Activated naive CD4-positive, alpha-beta T cell treated with anti-CD3 and anti-CD28 coated beads for 36 hours (primary cell): Measurements from ENCODE around the gene PLG. TPM values are rescaled to one million over a fixed set of nuclear protein-coding genes. Genes with fewer than 3 reads are reported as not detected.
"Not testable (repeated sequence)": the region's sequence is repeated elsewhere in the genome, so short reads cannot be mapped to it uniquely, and the experiment has no call there.

Experiments used
- CTCF ChIA-PET: fragments of 350-600 bp; sonication (Branson Sonifier 250); formaldehyde crosslinking; loops from one replicate; lab custom pipeline; 2021; ENCODE audit warnings: antibody characterized with exemption; lab: Charles Lee
- DNase-seq: peaks from one replicate; pipeline ENCODE4 v3.0.0-alpha.2; 2020
- H3K27ac Mint-ChIP-seq: one replicate; pipeline ENCODE4 v1.8.0; 2021; ENCODE audit warnings: mild to moderate bottlenecking, mixed read lengths
- H3K27me3 Mint-ChIP-seq: one replicate; pipeline ENCODE4 v1.8.0; 2021; ENCODE audit warnings: low read depth, mixed read lengths
- H3K36me3 Mint-ChIP-seq: one replicate; pipeline ENCODE4 v1.8.0; 2021; ENCODE audit warnings: low read depth, mixed read lengths
- H3K4me1 Mint-ChIP-seq: one replicate; pipeline ENCODE4 v1.8.0; 2021; ENCODE audit warnings: low read depth, mixed read lengths
- H3K4me3 Mint-ChIP-seq: one replicate; pipeline ENCODE4 v1.8.0; 2021; ENCODE audit warnings: mild to moderate bottlenecking, moderate library complexity, mixed read lengths
- H3K9me3 Mint-ChIP-seq: one replicate; pipeline ENCODE4 v1.8.0; 2021; ENCODE audit warnings: mixed read lengths
- intact Hi-C: fragments of 100-400 bp; cut with micrococcal nuclease; formaldehyde crosslinking; loops from one replicate; pipeline ENCODE4 v1.15.1; 2023
- total RNA-seq, 2 experiments: library from RNA; stranded (reverse); gene quantifications; one replicate each; pipeline ENCODE4 v1.2.3, GENCODE V29; 2021

Gene PLG
- total RNA-seq, 2 experiments from 2014 or later, result not detected

DNA sequence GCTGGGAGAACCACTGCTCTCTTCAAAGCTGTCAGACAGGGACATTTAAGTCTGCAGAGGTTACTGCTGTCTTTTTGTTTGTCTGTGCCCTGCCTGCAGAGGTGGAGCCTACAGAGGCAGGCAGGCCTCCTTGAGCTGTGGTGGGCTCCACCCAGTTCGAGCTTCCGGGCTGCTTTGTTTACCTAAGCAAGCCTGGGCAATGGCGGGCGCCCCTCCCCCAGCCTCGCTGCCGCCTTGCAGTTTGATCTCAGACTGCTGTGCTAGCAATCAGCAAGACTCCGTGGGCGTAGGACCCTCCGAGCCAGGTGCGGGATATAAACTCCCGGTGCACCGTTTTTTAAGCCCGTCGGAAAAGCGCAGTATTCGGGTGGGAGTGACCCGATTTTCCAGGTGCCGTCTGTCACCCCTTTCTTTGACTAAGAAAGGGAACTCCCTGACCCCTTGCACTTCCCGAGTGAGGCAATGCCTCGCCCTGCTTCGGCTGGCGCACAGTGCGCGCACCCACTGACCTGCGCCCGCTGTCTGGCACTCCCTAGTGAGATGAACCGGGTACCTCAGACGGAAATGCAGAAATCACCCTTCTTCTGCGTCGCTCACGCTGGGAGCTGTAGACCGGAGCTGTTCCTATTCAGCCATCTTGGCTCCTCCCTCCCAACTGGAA lies 16.8 kb upstream of the PLG start:
- H3K36me3 Mint-ChIP-seq, intact Hi-C loops, H3K4me1 Mint-ChIP-seq, H3K27me3 Mint-ChIP-seq, H3K9me3 Mint-ChIP-seq, CTCF ChIA-PET, H3K27ac Mint-ChIP-seq, H3K4me3 Mint-ChIP-seq, DNase-seq: not testable (repeated sequence)

DNA sequence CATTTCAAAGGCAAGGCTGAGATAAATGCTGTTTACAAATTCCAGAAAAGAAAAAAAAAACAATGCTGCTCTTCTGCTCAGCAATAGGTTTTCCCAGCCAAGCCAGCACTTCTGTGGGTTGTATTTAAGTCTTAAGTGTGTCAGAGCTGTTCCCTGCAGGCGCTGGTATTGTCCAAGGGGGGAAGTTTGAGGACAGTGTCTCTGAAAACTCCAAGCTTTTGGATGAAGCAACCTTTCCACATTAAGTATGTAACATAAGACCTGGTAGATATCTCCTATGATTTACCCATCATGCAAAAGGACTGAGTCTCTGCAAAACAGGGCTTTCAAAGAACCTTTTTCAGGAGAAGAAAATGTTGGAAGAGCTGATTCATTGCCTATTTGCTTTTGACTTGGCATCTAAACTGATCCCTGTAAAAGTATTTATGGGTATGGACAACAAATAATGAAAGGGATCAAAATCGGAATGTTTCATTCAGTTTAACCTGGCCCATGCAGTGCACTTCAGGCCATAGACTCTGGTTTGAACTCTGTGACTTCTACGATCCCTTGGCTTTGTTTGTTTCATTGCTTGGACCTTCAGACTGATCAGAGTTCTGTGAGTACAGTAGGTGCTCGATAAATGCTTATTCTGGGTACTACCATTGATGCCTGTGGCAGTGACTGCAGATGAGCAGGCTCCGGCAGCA lies 16.1 kb upstream of the PLG start:
- Mint-ChIP-seq H3K4me1 (no peaks in the 10 kb centered on the region), H3K4me3 (no peak overlapping the region), H3K36me3 (no peaks in the 10 kb centered on the region), H3K27ac (no peak overlapping the region), H3K9me3 (no peaks in the 10 kb centered on the region), H3K27me3 (peaks cover 5% of the 10 kb centered on the region)
- CTCF ChIA-PET, result no interaction called here
- no peak for DNase-seq
- intact Hi-C loops, result no loop called here

DNA sequence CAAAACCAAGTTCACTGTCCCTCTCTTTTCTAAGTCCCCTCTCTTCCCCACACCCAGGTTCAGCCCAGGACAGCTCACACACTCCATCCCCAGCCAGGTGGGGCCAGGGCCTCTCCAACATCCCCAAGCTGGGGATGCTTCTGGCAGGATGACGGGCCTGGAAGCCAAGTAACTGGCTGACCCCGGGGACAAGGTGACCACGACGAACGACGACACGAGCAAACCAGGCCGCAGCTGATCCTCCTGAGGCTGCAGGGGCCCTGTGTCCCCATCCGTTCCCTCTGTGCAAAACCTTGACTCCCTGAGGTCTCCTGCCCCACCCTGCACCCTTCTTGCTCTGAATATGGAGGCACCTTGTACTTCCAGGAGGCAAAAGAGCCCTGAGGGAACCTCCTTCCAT lies 11.6 kb upstream of the PLG start:
- no peaks in the 10 kb centered on the region for H3K36me3 Mint-ChIP-seq
- intact Hi-C loops, result no loop called here

DNA sequence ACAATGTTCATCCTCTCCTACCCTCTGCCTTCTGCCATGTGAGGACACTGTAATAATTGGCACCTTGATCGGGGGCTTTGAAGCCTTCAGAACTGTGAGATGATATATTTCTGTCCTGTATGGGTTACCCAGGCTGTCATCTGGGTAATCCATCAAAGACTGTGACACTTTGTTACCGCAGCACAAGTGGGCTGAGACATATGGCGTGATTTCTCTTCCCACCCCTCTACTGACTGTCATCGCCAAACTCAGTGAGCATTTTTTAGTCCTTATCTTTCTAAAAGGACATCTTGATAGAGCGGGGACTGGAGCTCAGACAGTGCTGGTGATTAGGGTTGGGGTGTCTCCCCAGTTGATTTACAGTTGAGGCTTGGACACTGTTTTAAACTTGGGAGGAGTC lies 10.4 kb upstream of the PLG start:
- no peak overlapping the region for H3K4me3 Mint-ChIP-seq
- no peaks in the 10 kb centered on the region for H3K27me3 Mint-ChIP-seq
- H3K9me3 Mint-ChIP-seq, result no peaks in the 10 kb centered on the region
- DNase-seq, result no peak
- CTCF ChIA-PET, result no interaction called here
- H3K36me3 Mint-ChIP-seq, result no peaks in the 10 kb centered on the region
- H3K4me1 Mint-ChIP-seq, result no peaks in the 10 kb centered on the region
- intact Hi-C loops, result no loop called here
- no peak overlapping the region for H3K27ac Mint-ChIP-seq

More for the DNA sequence above, 11.6 kb upstream of the PLG start:
- DNase-seq, result no peak
- no peaks in the 10 kb centered on the region for H3K9me3 Mint-ChIP-seq
- no peaks in the 10 kb centered on the region for H3K4me1 Mint-ChIP-seq
- no peak overlapping the region for H3K27ac Mint-ChIP-seq
- H3K27me3 Mint-ChIP-seq, result peaks cover 4% of the 10 kb centered on the region
- no peak overlapping the region for H3K4me3 Mint-ChIP-seq
- CTCF ChIA-PET, result no interaction called here

DNA sequence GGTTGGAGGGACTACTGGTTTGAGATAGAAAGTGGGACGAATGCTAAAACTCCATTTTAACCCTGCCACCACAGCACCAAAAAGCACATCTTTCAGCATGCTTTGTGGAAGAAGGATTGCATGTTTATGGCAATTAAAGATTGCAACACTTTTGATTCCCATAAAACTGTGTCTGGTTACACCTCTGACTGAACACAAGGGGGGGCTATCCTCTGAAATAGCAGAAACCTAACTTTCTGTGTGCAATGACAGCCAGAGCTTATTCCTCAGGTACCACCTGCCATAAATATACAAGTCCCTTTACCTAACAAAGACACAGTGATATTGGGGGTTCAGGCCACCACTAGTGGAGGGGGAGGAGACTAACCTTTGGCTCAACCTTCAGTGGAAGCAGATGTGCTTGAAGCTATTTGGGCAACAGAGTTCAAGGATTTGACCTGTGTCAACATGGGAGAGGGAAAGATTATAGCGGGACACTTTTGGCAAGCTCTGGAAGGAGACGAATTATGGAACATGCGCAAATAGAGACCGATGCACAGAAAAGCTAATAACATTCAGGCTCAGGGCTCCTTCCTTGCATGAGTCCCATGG lies 9.6 kb upstream of the PLG start:
- intact Hi-C loops, result no loop called here
- no peaks in the 10 kb centered on the region for H3K4me1 Mint-ChIP-seq
- no peaks in the 10 kb centered on the region for H3K27me3 Mint-ChIP-seq
- H3K27ac Mint-ChIP-seq, result no peak overlapping the region
- CTCF ChIA-PET, result no interaction called here
- H3K36me3 Mint-ChIP-seq, result no peaks in the 10 kb centered on the region
- no peaks in the 10 kb centered on the region for H3K9me3 Mint-ChIP-seq
- no peak overlapping the region for H3K4me3 Mint-ChIP-seq
- no peak for DNase-seq

DNA sequence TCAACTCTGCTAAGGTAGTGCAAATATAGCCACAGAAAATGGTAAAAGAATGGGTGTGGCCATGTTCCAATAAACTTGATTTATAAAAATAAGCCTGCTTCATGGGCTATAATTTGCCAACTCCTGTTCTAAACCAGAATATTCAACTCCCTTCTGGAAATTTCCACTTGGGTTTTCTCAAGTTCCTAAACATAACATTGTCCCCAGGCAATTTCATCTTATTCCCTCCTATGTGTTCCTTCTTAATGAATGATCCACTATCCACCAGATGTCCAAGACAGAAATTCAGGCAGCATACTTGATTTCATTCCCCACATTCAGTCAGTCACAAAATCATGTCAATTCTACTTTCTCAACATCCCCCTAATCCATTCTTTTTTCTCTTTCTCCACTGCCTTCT lies 7.0 kb upstream of the PLG start:
- DNase-seq, H3K27ac Mint-ChIP-seq, H3K4me3 Mint-ChIP-seq, intact Hi-C loops, H3K9me3 Mint-ChIP-seq, CTCF ChIA-PET, H3K4me1 Mint-ChIP-seq, H3K36me3 Mint-ChIP-seq, H3K27me3 Mint-ChIP-seq: not testable (repeated sequence)

DNA sequence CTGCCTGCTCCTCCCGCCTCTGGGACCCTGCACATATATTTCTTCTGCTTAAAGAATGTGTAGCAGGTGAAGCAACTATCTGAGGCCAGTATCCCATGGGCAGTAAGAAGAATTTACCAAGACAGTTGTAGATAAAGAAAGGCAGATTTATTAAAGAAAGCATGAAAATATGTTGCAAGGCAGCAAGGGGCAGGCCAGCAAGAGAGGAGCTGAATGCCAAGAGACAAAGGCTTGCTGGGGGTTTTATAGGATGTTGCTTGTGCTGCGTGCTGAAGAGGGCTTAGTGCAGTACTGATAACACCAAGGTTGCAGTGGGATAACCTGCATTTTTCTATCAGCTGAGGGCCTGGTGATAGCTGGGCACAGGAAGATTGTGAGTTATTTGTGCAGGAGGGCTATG lies 6.4 kb upstream of the PLG start:
- H3K27ac Mint-ChIP-seq, H3K4me3 Mint-ChIP-seq, intact Hi-C loops, H3K36me3 Mint-ChIP-seq, DNase-seq, H3K27me3 Mint-ChIP-seq, H3K4me1 Mint-ChIP-seq, H3K9me3 Mint-ChIP-seq, CTCF ChIA-PET: not testable (repeated sequence)

DNA sequence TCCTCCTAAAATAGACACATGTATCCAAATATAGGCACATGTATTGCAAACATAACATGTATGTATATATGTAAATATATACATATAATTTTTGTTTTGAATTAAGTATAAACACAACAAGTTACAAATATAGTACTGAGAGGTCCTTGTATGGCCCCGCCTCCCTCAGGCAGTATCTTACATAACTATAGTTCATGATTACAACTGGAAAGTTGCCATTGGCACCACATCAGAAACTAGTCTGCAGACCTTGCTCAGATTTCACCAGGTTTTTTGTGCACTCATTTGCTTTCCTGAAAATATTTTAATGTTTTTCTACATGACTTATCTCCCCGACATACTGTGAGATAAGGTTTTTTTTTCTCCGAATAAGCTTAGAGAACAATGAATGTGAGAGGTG lies 5.2 kb upstream of the PLG start:
- intact Hi-C loops, DNase-seq, H3K4me3 Mint-ChIP-seq, H3K27me3 Mint-ChIP-seq, H3K9me3 Mint-ChIP-seq, CTCF ChIA-PET, H3K36me3 Mint-ChIP-seq, H3K27ac Mint-ChIP-seq, H3K4me1 Mint-ChIP-seq: not testable (repeated sequence)

DNA sequence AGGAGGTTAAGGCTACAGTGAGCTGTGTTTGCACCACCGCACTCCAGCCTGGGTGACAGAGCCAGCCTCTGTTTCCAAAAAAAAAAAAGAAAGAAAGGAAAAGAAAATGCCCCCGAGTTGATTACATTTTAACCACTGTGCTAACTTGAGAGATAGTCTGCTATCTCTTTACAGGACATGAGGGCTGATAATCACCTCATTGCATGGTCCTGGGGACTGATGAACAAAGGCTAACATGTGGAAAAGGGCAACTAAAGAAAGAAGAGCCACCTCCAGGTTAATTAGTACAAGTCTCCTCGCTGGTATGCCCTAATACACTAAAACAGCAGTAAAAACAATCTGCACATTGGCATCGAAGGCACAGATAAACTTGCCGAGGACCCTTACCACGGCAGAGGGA lies 4.2 kb upstream of the PLG start:
- no peaks in the 10 kb centered on the region for H3K4me1 Mint-ChIP-seq
- no peaks in the 10 kb centered on the region for H3K9me3 Mint-ChIP-seq
- H3K36me3 Mint-ChIP-seq, result no peaks in the 10 kb centered on the region
- intact Hi-C loops, result no loop called here
- peaks cover 11% of the 10 kb centered on the region for H3K27me3 Mint-ChIP-seq
- no peak for DNase-seq
- no peak overlapping the region for H3K27ac Mint-ChIP-seq
- CTCF ChIA-PET, result no interaction called here
- no peak overlapping the region for H3K4me3 Mint-ChIP-seq

DNA sequence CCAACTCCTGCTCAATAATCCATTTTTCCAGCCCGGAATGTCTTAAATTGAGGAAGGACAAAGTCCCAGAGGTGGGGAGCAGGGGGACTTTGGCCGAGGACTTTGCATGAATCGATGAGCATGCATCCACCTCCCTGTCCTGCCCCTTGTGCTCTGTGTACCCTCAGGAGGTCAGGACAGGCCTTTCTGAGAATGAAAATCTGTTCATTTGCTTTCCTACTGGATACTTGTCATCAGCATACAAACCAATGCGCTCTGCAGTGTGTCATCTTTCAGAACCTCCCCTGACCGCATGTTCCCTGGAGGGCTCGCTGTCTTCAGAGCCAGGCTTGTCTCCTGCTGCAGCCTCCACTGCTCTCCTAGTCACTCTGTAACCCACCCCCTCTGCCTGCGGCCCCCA lies 2.6 kb downstream of the PLG start:
- H3K36me3 Mint-ChIP-seq, intact Hi-C loops, H3K27ac Mint-ChIP-seq, DNase-seq, CTCF ChIA-PET, H3K4me1 Mint-ChIP-seq, H3K4me3 Mint-ChIP-seq, H3K9me3 Mint-ChIP-seq: not testable (repeated sequence)
- peaks cover 17% of the 10 kb centered on the region for H3K27me3 Mint-ChIP-seq

DNA sequence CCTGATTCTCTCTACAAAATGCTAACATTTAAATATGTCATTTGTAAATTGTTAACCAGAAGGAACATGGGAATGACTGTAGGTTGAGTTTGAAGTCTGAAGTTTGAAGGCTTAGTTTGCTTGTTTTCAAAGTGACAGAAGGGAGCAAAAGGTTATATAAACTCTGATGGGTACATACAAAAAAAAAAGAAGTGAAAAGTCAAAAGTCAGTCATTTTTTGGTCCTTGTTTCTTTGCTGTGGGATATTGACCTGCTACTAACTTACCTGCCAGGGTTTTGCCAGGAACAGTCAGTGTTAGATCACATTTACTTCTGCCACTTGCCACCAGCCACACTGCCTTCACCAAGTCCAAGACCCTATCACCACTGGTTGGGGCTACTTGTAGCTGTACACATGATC lies 6.9 kb downstream of the PLG start:
- H3K27me3 Mint-ChIP-seq, result peaks cover 11% of the 10 kb centered on the region
- DNase-seq, intact Hi-C loops, CTCF ChIA-PET, H3K27ac Mint-ChIP-seq, H3K9me3 Mint-ChIP-seq, H3K4me1 Mint-ChIP-seq, H3K36me3 Mint-ChIP-seq, H3K4me3 Mint-ChIP-seq: not testable (repeated sequence)

DNA sequence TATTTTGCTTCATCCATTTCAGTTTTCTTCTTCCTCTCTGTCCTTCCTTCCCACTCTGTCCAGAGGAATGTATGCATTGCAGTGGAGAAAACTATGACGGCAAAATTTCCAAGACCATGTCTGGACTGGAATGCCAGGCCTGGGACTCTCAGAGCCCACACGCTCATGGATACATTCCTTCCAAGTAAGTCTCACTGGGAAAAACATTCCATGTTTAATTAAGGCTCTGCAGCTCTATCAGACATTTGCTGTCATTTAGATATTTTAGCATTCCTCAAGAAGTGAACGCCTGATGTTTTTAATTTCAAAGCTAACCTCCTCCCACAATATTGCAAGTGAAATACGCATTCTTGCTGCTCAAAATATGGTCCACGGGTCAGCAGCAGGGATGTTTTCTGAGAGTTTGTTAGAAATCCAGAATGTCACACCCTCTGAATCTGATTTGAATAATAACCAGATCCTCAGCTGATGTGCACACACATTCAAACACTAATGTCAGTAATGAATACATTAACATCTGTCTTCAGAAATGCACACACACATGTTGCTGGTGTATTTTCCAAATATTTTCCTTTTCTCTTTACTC lies 12.8 kb downstream of the PLG start:
- H3K9me3 Mint-ChIP-seq, result no peaks in the 10 kb centered on the region
- H3K4me1 Mint-ChIP-seq, result no peaks in the 10 kb centered on the region
- no peak overlapping the region for H3K27ac Mint-ChIP-seq
- no peak for DNase-seq
- no peaks in the 10 kb centered on the region for H3K36me3 Mint-ChIP-seq
- CTCF ChIA-PET, result interaction anchor here (1.2 kb wide), 1 partner anchor 18 kb away, joined by 4 read pairs; no protein-coding TSS in a partner anchor
- H3K27me3 Mint-ChIP-seq, result peaks cover 4% of the 10 kb centered on the region
- intact Hi-C loops, result no loop called here
- no peak overlapping the region for H3K4me3 Mint-ChIP-seq

DNA sequence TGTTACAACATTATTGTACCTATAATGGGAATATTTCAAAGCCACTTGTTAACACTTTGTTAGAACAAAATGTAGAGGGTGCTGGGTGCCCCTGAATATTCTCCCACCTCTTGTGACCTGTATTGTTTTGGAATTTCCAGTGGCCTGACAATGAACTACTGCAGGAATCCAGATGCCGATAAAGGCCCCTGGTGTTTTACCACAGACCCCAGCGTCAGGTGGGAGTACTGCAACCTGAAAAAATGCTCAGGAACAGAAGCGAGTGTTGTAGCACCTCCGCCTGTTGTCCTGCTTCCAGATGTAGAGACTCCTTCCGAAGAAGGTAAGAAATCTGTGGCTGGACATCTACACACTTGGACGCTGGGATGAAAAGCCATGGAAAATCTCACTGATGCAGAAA lies 28.9 kb downstream of the PLG start:
- no peak for DNase-seq

More for the DNA sequence above, 28.9 kb downstream of the PLG start:
- Mint-ChIP-seq H3K9me3 (no peaks in the 10 kb centered on the region), H3K36me3 (no peaks in the 10 kb centered on the region), H3K4me1 (no peaks in the 10 kb centered on the region), H3K27ac (no peak overlapping the region), H3K4me3 (no peak overlapping the region), H3K27me3 (peaks cover 15% of the 10 kb centered on the region)
- CTCF ChIA-PET, result no interaction called here
- intact Hi-C loops, result loop anchor here (10.0 kb wide), 1 partner anchor 204 kb away; no protein-coding TSS in a partner anchor
